NCI-H1930 (cell line): ENCODE data around the gene IVL.
A peak's percentile ranks its signal among the peaks of the same experiment; 100 is the strongest.

ENCODE experiments used
- DNase-seq, 2 experiments: peaks; one replicate each; lab custom pipeline; 2025; lab: John Stamatoyannopoulos, UW

Gene IVL

GRCh38 chr1:152886758-152887409, 21.5 kb upstream of the IVL start:
- no peak for DNase-seq

GRCh38 chr1:152888126-152888525, 20.2 kb upstream of the IVL start:
- no peak for DNase-seq

- no peak for DNase-seq
Observed at GRCh38 chr1:152899027-152899426, 9.3 kb upstream of the IVL start.

GRCh38 chr1:152899883-152900282, 8.5 kb upstream of the IVL start:
- DNase-seq, result no peak

GRCh38 chr1:152901631-152902030, 6.7 kb upstream of the IVL start:
- DNase-seq, result no peak

- no peak for DNase-seq
Observed at GRCh38 chr1:152902636-152903035, 5.7 kb upstream of the IVL start.

GRCh38 chr1:152904688-152905440, 3.5 kb upstream of the IVL start:
- DNase-seq, result no peak

- DNase-seq, result no peak
Observed at GRCh38 chr1:152906023-152906565, 2.3 kb upstream of the IVL start.

- DNase-seq, result no peak
Observed at GRCh38 chr1:152909206-152909605, 860 bp downstream of the IVL start.

GRCh38 chr1:152912471-152912870, 4.1 kb downstream of the IVL start:
- no peak for DNase-seq

GRCh38 chr1:152912900-152913299, 4.6 kb downstream of the IVL start:
- DNase-seq, result no peak

GRCh38 chr1:152917794-152918193, 9.4 kb downstream of the IVL start:
- peak; percentile 5 for DNase-seq

- no peak for DNase-seq
Observed at GRCh38 chr1:152919071-152919470, 10.7 kb downstream of the IVL start.

- DNase-seq, result no peak
Observed at GRCh38 chr1:152924191-152924590, 15.8 kb downstream of the IVL start.

GRCh38 chr1:152926091-152926490, 17.7 kb downstream of the IVL start:
- no peak for DNase-seq

- DNase-seq, result no peak
Observed at GRCh38 chr1:152928671-152929070, 20.3 kb downstream of the IVL start.

- no peak for DNase-seq
Observed at GRCh38 chr1:152932170-152932811, 23.9 kb downstream of the IVL start.

- no peak for DNase-seq
Observed at GRCh38 chr1:152933196-152933595, 24.9 kb downstream of the IVL start.

GRCh38 chr1:152940614-152941013, 32.3 kb downstream of the IVL start:
- DNase-seq, result no peak

GRCh38 chr1:152941037-152941711, 32.8 kb downstream of the IVL start:
- no peak for DNase-seq

- no peak for DNase-seq
Observed at GRCh38 chr1:152942161-152942560, 33.8 kb downstream of the IVL start.

- DNase-seq, result no peak
Observed at GRCh38 chr1:152946248-152946647, 37.9 kb downstream of the IVL start.
